HepG2 (cell line): ENCODE results near the gene BICDL2. TPM values are rescaled to one million over a fixed set of nuclear protein-coding genes. Genes with fewer than 3 reads are reported as not detected.
A peak's percentile ranks its signal among the peaks of the same experiment; 100 is the strongest.

Experiments used
- DR1 ChIP-seq: sonication (generic); formaldehyde crosslinking; IDR thresholded peaks from 2 replicates; pipeline ENCODE4 v1.8.0; 2021; ENCODE audit warnings: mild to moderate bottlenecking, missing genetic modification reagents, inconsistent platforms
- FOSL2 ChIP-seq: sonication (generic); formaldehyde crosslinking; IDR thresholded peaks from 2 replicates; pipeline ENCODE4 v1.4.0; 2020; ENCODE audit warnings: missing genetic modification reagents
- GATAD1 ChIP-seq: IDR thresholded peaks from 2 replicates; pipeline ENCODE4 v1.6.1; 2016; ENCODE audit warnings: missing genetic modification reagents, missing compliant biosample characterization
- IKZF4 ChIP-seq: sonication (generic); formaldehyde crosslinking; IDR thresholded peaks from 2 replicates; pipeline ENCODE4 v1.5.1; 2020; ENCODE audit warnings: borderline replicate concordance, mild to moderate bottlenecking, low read depth, missing genetic modification reagents; ENCODE audit errors: not compliant biosample characterization
- MXI1 ChIP-seq: IDR thresholded peaks from 3 replicates; pipeline ENCODE4 v1.6.1; 2012; ENCODE audit warnings: low read depth, low read length, inconsistent platforms, borderline replicate concordance
- NR2C2 ChIP-seq: sonication (generic); formaldehyde crosslinking; IDR thresholded peaks from 2 replicates; pipeline ENCODE4 v1.4.0; 2020; ENCODE audit warnings: missing genetic modification reagents, mild to moderate bottlenecking, moderate library complexity, borderline replicate concordance
- PATZ1 ChIP-seq: sonication (generic); formaldehyde crosslinking; IDR thresholded peaks from 2 replicates; pipeline ENCODE4 v1.4.0; 2020; ENCODE audit warnings: missing genetic modification reagents
- PHF8 ChIP-seq: sonication (generic); formaldehyde crosslinking; IDR thresholded peaks from 2 replicates; pipeline ENCODE4 v1.5.0; 2020; ENCODE audit warnings: missing genetic modification reagents
- POLR2AphosphoS2 ChIP-seq: IDR thresholded peaks from 2 replicates; pipeline ENCODE4 v1.6.1; 2011; ENCODE audit warnings: low read depth, low read length, improper control_type of control experiment
- TBP ChIP-seq: sonication (generic); formaldehyde crosslinking; IDR thresholded peaks from 2 replicates; pipeline ENCODE4 v1.5.0; 2020; ENCODE audit warnings: missing genetic modification reagents
- ZEB1 ChIP-seq: IDR thresholded peaks from 2 replicates; pipeline ENCODE4 v1.6.1; 2012; ENCODE audit warnings: mild to moderate bottlenecking, low read depth, inconsistent platforms; ENCODE audit not compliant: insufficient replicate concordance
- ZFP36L1 ChIP-seq: sonication (generic); formaldehyde crosslinking; IDR thresholded peaks from 2 replicates; pipeline ENCODE4 v1.8.0; 2022; ENCODE audit warnings: mild to moderate bottlenecking, missing genetic modification reagents, moderate library complexity
- ZMYM2 ChIP-seq: sonication (generic); formaldehyde crosslinking; IDR thresholded peaks from 2 replicates; pipeline ENCODE4 v1.8.0; 2022; ENCODE audit warnings: mild to moderate bottlenecking, missing genetic modification reagents
- ZNF280D ChIP-seq: sonication (generic); formaldehyde crosslinking; IDR thresholded peaks from 2 replicates; pipeline ENCODE4 v1.5.1; 2020; ENCODE audit warnings: mild to moderate bottlenecking, missing genetic modification reagents
- ZNF605 ChIP-seq: sonication (generic); formaldehyde crosslinking; IDR thresholded peaks from 2 replicates; pipeline ENCODE4 v1.8.0; 2022; ENCODE audit warnings: mild to moderate bottlenecking, missing genetic modification reagents
- ZNF691 ChIP-seq: sonication (generic); formaldehyde crosslinking; IDR thresholded peaks from 2 replicates; pipeline ENCODE4 v1.4.0; 2020; ENCODE audit warnings: missing genetic modification reagents, low read depth, mild to moderate bottlenecking, borderline replicate concordance
- ZZZ3 ChIP-seq: sonication (generic); formaldehyde crosslinking; IDR thresholded peaks from 2 replicates; pipeline ENCODE4 v1.4.0; 2020; ENCODE audit warnings: missing genetic modification reagents, mild to moderate bottlenecking, borderline replicate concordance
- polyA plus RNA-seq, 8 experiments: library from polyadenylated mRNA; depleted of rRNA in 3 of 8; stranded (reverse) in 7 of 8; unstranded in 1 of 8; fragments of >200 nt; fragmentation: Illumina TruSeq in 4 of 8; extraction: Trizol in 4 of 8; gene quantifications; 2 replicates each; pipeline versions ENCODE4 v1.2.1 to v1.2.3, GENCODE V29; 2011 to 2016; ENCODE audit warnings: low read depth in 4 of 8, missing spikeins in 1 of 8, mixed read lengths in 1 of 8; ENCODE audit not compliant: insufficient read depth in 1 of 8
- total RNA-seq, 5 experiments: library from RNA; depleted of rRNA; stranded (reverse); fragments of >200 nt; fragmentation: Illumina TruSeq; extraction: Trizol; gene quantifications; 2 replicates each; pipeline ENCODE4 v1.2.3, GENCODE V29; 2016; ENCODE audit warnings: low read depth in 1 of 5

The BICDL2 gene
- total and polyA plus RNA-seq, 2 of the 13 experiments (the other 11 are each of a cell fraction or from before 2014, with no cell fraction given), result 0.12 TPM; not detected in 1

- no peak for TF ChIP-seq IKZF4 (CRISPR knock-in tag)
- TF ChIP-seq ZZZ3 (CRISPR knock-in tag), result 0 out of 2 replicates have a peak, but pooled peaks have one; percentile 19
- TF ChIP-seq NR2C2, result 0 out of 2 replicates have a peak, but pooled peaks have one; percentile 36
- TF ChIP-seq POLR2AphosphoS2, result peak; percentile 11; the same call in 1 of the 2 replicates
- no peak for TF ChIP-seq DR1
- peak; percentile 8; the same call in 1 of the 2 replicates for TF ChIP-seq PHF8 (CRISPR knock-in tag)
- 0 out of 3 replicates have a peak, but pooled peaks have one; percentile 17 for TF ChIP-seq MXI1
- 0 out of 2 replicates have a peak, but pooled peaks have one; percentile 18 for TF ChIP-seq ZNF605
- TF ChIP-seq ZEB1, result peak; percentile 46
- TF ChIP-seq TBP (CRISPR knock-in tag), result no peak
- 0 out of 2 replicates have a peak, but pooled peaks have one; percentile 5 for TF ChIP-seq FOSL2 (CRISPR knock-in tag)
- TF ChIP-seq ZNF691 (CRISPR knock-in tag), result peak; percentile 68
- no peak for TF ChIP-seq GATAD1 (CRISPR knock-in tag)
- peak; percentile 29 for TF ChIP-seq PATZ1 (CRISPR knock-in tag)
- peak; percentile 7; the same call in 1 of the 2 replicates for TF ChIP-seq ZFP36L1
- TF ChIP-seq ZMYM2, result peak; percentile 20; the same call in 1 of the 2 replicates
- 0 out of 2 replicates have a peak, but pooled peaks have one; percentile 14 for TF ChIP-seq ZNF280D (CRISPR knock-in tag)
Measured at GRCh38 chr16:3022684-3023414, 13.9 kb downstream of the BICDL2 start (continued).
